GM18858 (cell line): ENCODE results near the gene KLK13.

Source experiments
- ATAC-seq: cut with Tn5 transposase; IDR thresholded peaks from one replicate; pipeline ENCODE4 v1.9.1; 2021; ENCODE audit not compliant: unreplicated experiment

Gene KLK13

GRCh38 chr19:51065221-51065960, 499 bp upstream of the KLK13 start:
- ATAC-seq, result no peak

GRCh38 chr19:51063664-51064063, 1.2 kb downstream of the KLK13 start:
- ATAC-seq, result no peak

- ATAC-seq, result no peak
Measured at GRCh38 chr19:51060973-51061372, 3.9 kb downstream of the KLK13 start.

- no peak for ATAC-seq
Measured at GRCh38 chr19:51060336-51060735, 4.6 kb downstream of the KLK13 start.

GRCh38 chr19:51059715-51060114, 5.2 kb downstream of the KLK13 start:
- no peak for ATAC-seq

GRCh38 chr19:51055866-51056265, 9.0 kb downstream of the KLK13 start:
- no peak for ATAC-seq

- ATAC-seq, result no peak
Measured at GRCh38 chr19:51047031-51047335, 17.9 kb downstream of the KLK13 start.

- ATAC-seq, result no peak
Measured at GRCh38 chr19:51044327-51044726, 20.6 kb downstream of the KLK13 start.

- ATAC-seq, result no peak
Measured at GRCh38 chr19:51043497-51043896, 21.4 kb downstream of the KLK13 start.

- no peak for ATAC-seq
Measured at GRCh38 chr19:51040151-51040550, 24.7 kb downstream of the KLK13 start.

- ATAC-seq, result no peak
Measured at GRCh38 chr19:51036519-51036918, 28.4 kb downstream of the KLK13 start.

GRCh38 chr19:51034704-51035103, 30.2 kb downstream of the KLK13 start, which contains the start of gene KLK12:
TSS of gene KLK12 (minus strand) at chr19:51035002. CDS start at chr19:51034621, 381 bp downstream.
- ATAC-seq, result no peak

- no peak for ATAC-seq
Measured at GRCh38 chr19:51031880-51032225, 33.0 kb downstream of the KLK13 start.

- ATAC-seq, result no peak
Measured at GRCh38 chr19:51031220-51031879, 33.5 kb downstream of the KLK13 start.

GRCh38 chr19:51030631-51031030, 34.3 kb downstream of the KLK13 start:
- no peak for ATAC-seq

GRCh38 chr19:51029718-51030117, 35.2 kb downstream of the KLK13 start:
- ATAC-seq, result no peak

- ATAC-seq, result no peak
Measured at GRCh38 chr19:51027873-51028272, 37.0 kb downstream of the KLK13 start.

- no peak for ATAC-seq
Measured at GRCh38 chr19:51027126-51027806, 37.6 kb downstream of the KLK13 start.

GRCh38 chr19:51026554-51026831, 38.4 kb downstream of the KLK13 start, which contains the start of gene KLK11:
TSS of gene KLK11 (minus strand) at chr19:51026616. CDS start at chr19:51025631, 985 bp downstream.
- ATAC-seq, result no peak

GRCh38 chr19:51025809-51026553, 38.9 kb downstream of the KLK13 start:
- no peak for ATAC-seq

- ATAC-seq, result no peak
Measured at GRCh38 chr19:51025401-51025800, 39.5 kb downstream of the KLK13 start.

- no peak for ATAC-seq
Measured at GRCh38 chr19:51024924-51025323, 40.0 kb downstream of the KLK13 start.
